Endodermal cell (in vitro differentiated cells): ENCODE results near the gene C21orf91. TPM values are rescaled to one million over a fixed set of nuclear protein-coding genes. Genes with fewer than 3 reads are reported as not detected.

Experiments used
- DNase-seq: peaks from one replicate; pipeline ENCODE4 v3.0.0-alpha.2; 2017
- H3K27ac ChIP-seq: 2 replicates; pipeline ENCODE4 v1.5.1; 2013; ENCODE audit warnings: mild to moderate bottlenecking, low read depth, low read length, moderate library complexity
- H3K27me3 ChIP-seq: 2 replicates; pipeline ENCODE4 v1.6.1; 2013; ENCODE audit warnings: mild to moderate bottlenecking, low read length, moderate library complexity; ENCODE audit not compliant: insufficient read depth, control insufficient read depth, poor library complexity, severe bottlenecking
- H3K36me3 ChIP-seq: 2 replicates; pipeline ENCODE4 v1.7.0; 2013; ENCODE audit warnings: mild to moderate bottlenecking, low read length, moderate library complexity; ENCODE audit not compliant: control insufficient read depth, insufficient read depth
- H3K4me1 ChIP-seq: one replicate; pipeline ENCODE4 v1.7.0; 2013; ENCODE audit warnings: low read length; ENCODE audit not compliant: control insufficient read depth, insufficient read depth
- H3K4me3 ChIP-seq: 2 replicates; pipeline ENCODE4 v1.5.1; 2013; ENCODE audit warnings: mild to moderate bottlenecking, low read length, moderate library complexity
- H3K9ac ChIP-seq: 2 replicates; pipeline ENCODE4 v1.6.1; 2013; ENCODE audit warnings: mild to moderate bottlenecking, low read length, moderate library complexity; ENCODE audit not compliant: poor library complexity, severe bottlenecking; ENCODE audit errors: extremely low read depth
- H3K9me3 ChIP-seq: 2 replicates; pipeline ENCODE4 v1.6.1; 2013; ENCODE audit warnings: mild to moderate bottlenecking, low read length, moderate library complexity; ENCODE audit not compliant: control insufficient read depth
- H3K27ac Mint-ChIP-seq: 2 replicates; pipeline ENCODE4 v1.8.0; 2020; ENCODE audit warnings: mixed read lengths
- H3K27me3 Mint-ChIP-seq: 2 replicates; pipeline ENCODE4 v1.8.0; 2021; ENCODE audit warnings: mild to moderate bottlenecking, mixed read lengths; ENCODE audit not compliant: insufficient read depth
- H3K36me3 Mint-ChIP-seq: 2 replicates; pipeline ENCODE4 v1.8.0; 2020; ENCODE audit warnings: low read depth, mixed read lengths
- H3K4me1 Mint-ChIP-seq: 2 replicates; pipeline ENCODE4 v1.8.0; 2020; ENCODE audit warnings: mixed read lengths
- H3K4me3 Mint-ChIP-seq: 2 replicates; pipeline ENCODE4 v1.8.0; 2020; ENCODE audit warnings: mild to moderate bottlenecking, moderate library complexity, mixed read lengths
- H3K9me3 Mint-ChIP-seq: 2 replicates; pipeline ENCODE4 v1.8.0; 2020; ENCODE audit warnings: mild to moderate bottlenecking, mixed read lengths
- WGBS, 2 experiments: methylation state at CpG; one replicate each; pipeline versions ENCODE4 v1.1.5 to v1.1.7; 2013; ENCODE audit warnings: missing lambda C conversion rate in 2 of 2, mixed read lengths in 1 of 2; ENCODE audit not compliant: insufficient coverage in 1 of 2, insufficient read length in 1 of 2; 5-methylcytosine and 5-hydroxymethylcytosine counted together
- total RNA-seq, 2 donors: library from RNA; stranded (reverse); fragmentation: NEBNext Ultra II Directional in 1 of 2; extraction: Animal tissue kit (Norgen Biotek cat#: 25700) in 1 of 2; gene quantifications; 2 replicates in 1 of 2; 3 replicates in 1 of 2; pipeline ENCODE4 v1.2.1, GENCODE V29; 2021
- TF ChIP-seq, protein P1 (sequence below): fragments of 200-600 bp; sonication (generic); conservative IDR thresholded peaks from 2 replicates; pipeline ENCODE4 v1.5.0; 2021; ENCODE audit warnings: antibody characterized with exemption, mild to moderate bottlenecking

Gene C21orf91
- total RNA-seq, 2 donors from 2014 or later: 32.3 to 49.5 TPM

DNA sequence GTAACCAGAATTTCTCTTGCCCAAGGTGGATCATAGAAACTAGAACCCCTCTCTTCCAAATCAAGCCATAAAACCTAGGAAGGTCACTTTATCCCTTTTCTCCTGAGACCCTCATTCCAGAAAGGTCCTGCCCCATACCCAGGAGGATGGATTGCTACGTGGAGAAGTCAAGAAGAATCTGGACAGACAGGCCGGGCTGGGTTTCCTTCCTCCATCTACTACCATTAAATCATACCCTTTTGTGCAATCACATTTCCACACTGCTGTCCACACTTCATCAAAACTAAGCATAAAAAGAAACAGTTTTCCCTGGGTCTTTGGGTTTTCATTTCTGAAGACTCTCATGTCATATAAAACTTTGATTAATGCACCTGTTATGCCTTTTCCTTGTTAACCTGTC lies 65.4 kb downstream of the C21orf91 start:
- H3K4me1 Mint-ChIP-seq: no peaks in the 10 kb centered on the region
- no peaks in the 10 kb centered on the region for H3K9me3 ChIP-seq
- no peak overlapping the region for H3K9ac ChIP-seq
- WGBS, 2 experiments: 92 to 100% methylated on average over 2 of the region's 2 CpGs
- TF ChIP-seq, protein P1, sequence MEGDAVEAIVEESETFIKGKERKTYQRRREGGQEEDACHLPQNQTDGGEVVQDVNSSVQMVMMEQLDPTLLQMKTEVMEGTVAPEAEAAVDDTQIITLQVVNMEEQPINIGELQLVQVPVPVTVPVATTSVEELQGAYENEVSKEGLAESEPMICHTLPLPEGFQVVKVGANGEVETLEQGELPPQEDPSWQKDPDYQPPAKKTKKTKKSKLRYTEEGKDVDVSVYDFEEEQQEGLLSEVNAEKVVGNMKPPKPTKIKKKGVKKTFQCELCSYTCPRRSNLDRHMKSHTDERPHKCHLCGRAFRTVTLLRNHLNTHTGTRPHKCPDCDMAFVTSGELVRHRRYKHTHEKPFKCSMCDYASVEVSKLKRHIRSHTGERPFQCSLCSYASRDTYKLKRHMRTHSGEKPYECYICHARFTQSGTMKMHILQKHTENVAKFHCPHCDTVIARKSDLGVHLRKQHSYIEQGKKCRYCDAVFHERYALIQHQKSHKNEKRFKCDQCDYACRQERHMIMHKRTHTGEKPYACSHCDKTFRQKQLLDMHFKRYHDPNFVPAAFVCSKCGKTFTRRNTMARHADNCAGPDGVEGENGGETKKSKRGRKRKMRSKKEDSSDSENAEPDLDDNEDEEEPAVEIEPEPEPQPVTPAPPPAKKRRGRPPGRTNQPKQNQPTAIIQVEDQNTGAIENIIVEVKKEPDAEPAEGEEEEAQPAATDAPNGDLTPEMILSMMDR: no peak
- no peak overlapping the region for H3K27ac ChIP-seq
- no peaks in the 10 kb centered on the region for H3K4me1 ChIP-seq
- H3K9me3 Mint-ChIP-seq: peaks cover 17% of the 10 kb centered on the region
- H3K27me3 Mint-ChIP-seq: no peaks in the 10 kb centered on the region
- H3K36me3 ChIP-seq: no peaks in the 10 kb centered on the region
- H3K27me3 ChIP-seq: no peaks in the 10 kb centered on the region
- no peak overlapping the region for H3K27ac Mint-ChIP-seq
- H3K4me3 ChIP-seq: no peak overlapping the region
- H3K36me3 Mint-ChIP-seq: no peaks in the 10 kb centered on the region
- DNase-seq: no peak
- no peak overlapping the region for H3K4me3 Mint-ChIP-seq

DNA sequence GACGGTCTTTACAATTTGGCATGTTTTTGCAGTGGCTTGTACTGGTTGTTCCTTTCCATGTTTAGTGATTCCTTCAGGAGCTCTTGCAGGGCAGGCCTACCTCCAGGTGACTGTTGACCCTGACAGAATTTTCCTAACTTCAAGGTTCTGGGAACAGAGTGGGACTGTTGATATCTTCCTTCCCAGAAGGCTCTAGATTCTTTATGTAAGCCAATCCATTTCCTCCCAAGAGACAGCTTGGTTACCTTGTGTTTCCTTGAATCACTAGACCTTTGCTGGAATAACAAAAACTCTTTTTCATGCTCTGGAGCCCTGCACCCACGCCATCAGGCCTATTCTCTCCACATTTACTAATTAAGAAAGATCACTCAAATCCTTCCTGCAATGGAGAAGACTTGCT lies 67.0 kb downstream of the C21orf91 start:
- Histone ChIP-seq H3K36me3 (no peaks in the 10 kb centered on the region), H3K9ac (no peak overlapping the region), H3K27ac (no peak overlapping the region), H3K9me3 (no peaks in the 10 kb centered on the region), H3K27me3 (no peaks in the 10 kb centered on the region), H3K4me3 (no peak overlapping the region), H3K4me1 (no peaks in the 10 kb centered on the region)
- Mint-ChIP-seq H3K27me3 (no peaks in the 10 kb centered on the region), H3K27ac (no peak overlapping the region), H3K36me3 (no peaks in the 10 kb centered on the region), H3K9me3 (peaks cover 13% of the 10 kb centered on the region), H3K4me3 (no peak overlapping the region), H3K4me1 (no peaks in the 10 kb centered on the region)
- no peak for DNase-seq
- WGBS, 2 experiments: 86 to 93% methylated on average over 1 to 2 of the region's 2 CpGs
- TF ChIP-seq, protein P1: no peak

DNA sequence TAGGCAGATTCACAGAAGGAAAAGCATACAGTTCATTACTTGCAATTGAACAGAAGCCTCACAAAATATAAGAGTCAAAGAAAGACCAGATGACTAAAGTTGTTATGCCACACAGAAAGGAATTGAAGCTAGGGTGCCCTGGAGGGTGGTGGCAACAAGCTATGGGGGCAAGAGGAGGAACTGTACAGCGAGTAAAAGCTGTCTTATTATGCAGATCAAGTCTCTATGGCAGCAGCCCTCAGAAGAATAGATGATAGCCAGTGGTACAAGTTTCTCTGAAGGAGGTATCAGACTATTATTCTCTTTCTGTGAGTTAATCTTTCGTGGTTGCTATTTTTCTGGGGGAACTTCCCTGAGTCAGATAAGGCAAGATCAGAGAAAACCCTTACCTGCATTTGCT lies 72.2 kb downstream of the C21orf91 start:
- Mint-ChIP-seq H3K27ac (no peak overlapping the region), H3K36me3 (no peaks in the 10 kb centered on the region), H3K4me3 (no peak overlapping the region), H3K9me3 (peaks cover 28% of the 10 kb centered on the region), H3K27me3 (no peaks in the 10 kb centered on the region), H3K4me1 (no peaks in the 10 kb centered on the region)
- no peaks in the 10 kb centered on the region for H3K27me3 ChIP-seq
- H3K9me3 ChIP-seq: peaks cover 16% of the 10 kb centered on the region
- DNase-seq: no peak
- no peak overlapping the region for H3K4me3 ChIP-seq
- H3K4me1 ChIP-seq: no peaks in the 10 kb centered on the region
- H3K9ac ChIP-seq: no peak overlapping the region
- TF ChIP-seq, protein P1: no peak
- no peak overlapping the region for H3K27ac ChIP-seq
- 66 to 79% methylated on average over 2 of the region's 2 CpGs for WGBS, 2 experiments
- no peaks in the 10 kb centered on the region for H3K36me3 ChIP-seq
